Astrocyte (in vitro differentiated cells and primary cell): Measurements from ENCODE around the gene GRB10.

ENCODE experiments used
- CTCF ChIP-seq: IDR thresholded peaks from 2 replicates; pipeline ENCODE4 v1.5.1; 2011; ENCODE audit warnings: low read depth, mild to moderate bottlenecking, inconsistent platforms, low read length, moderate library complexity; ENCODE audit not compliant: insufficient read depth
- EZH2 ChIP-seq: IDR thresholded peaks from 2 replicates; pipeline ENCODE4 v1.6.1; 2012; ENCODE audit warnings: mild to moderate bottlenecking, low read length, inconsistent platforms; ENCODE audit not compliant: insufficient read depth

GRCh38 chr7:50564640-50565558 is 217.8 kb downstream of the GRB10 start, which contains the start of gene DDC:
- TF ChIP-seq CTCF = no peak
- TF ChIP-seq EZH2 = no peak
